Neutrophil (primary cell): ENCODE results near the gene TCOF1.

ENCODE experiments used
- H3K27ac ChIP-seq: fragments of 200-600 bp; sonication (generic); 2 replicates; pipeline ENCODE4 v1.5.1; 2016; ENCODE audit warnings: mild to moderate bottlenecking, moderate library complexity
- H3K27me3 ChIP-seq: fragments of 200-600 bp; sonication (generic); 2 replicates; pipeline ENCODE4 v1.6.0; 2016; ENCODE audit warnings: mild to moderate bottlenecking
- H3K36me3 ChIP-seq: fragments of 200-600 bp; sonication (generic); 2 replicates; pipeline ENCODE4 v1.5.1; 2017
- H3K4me1 ChIP-seq, 2 experiments: fragments of 200-600 bp in 1 of 2; sonication (generic) in 1 of 2; 1 replicate in 1 of 2; 2 replicates in 1 of 2; pipeline versions ENCODE4 v1.5.1 to v1.6.1; 2013 to 2016; ENCODE audit warnings: low read depth in 1 of 2, low read length in 1 of 2, mild to moderate bottlenecking in 1 of 2, moderate library complexity in 1 of 2; ENCODE audit not compliant: control insufficient read depth in 1 of 2, insufficient read depth in 1 of 2
- H3K4me3 ChIP-seq, 2 experiments: fragments of 200-600 bp in 1 of 2; sonication (generic) in 1 of 2; 1 replicate in 1 of 2; 2 replicates in 1 of 2; pipeline ENCODE4 v1.5.1; 2013 to 2016; ENCODE audit warnings: low read depth in 1 of 2, low read length in 1 of 2, mild to moderate bottlenecking in 1 of 2, moderate library complexity in 1 of 2
- H3K9me3 ChIP-seq: fragments of 200-600 bp; sonication (generic); 2 replicates; pipeline ENCODE4 v1.5.1; 2016
- CTCF ChIP-seq: fragments of 200-600 bp; sonication (generic); IDR thresholded peaks from 2 replicates; pipeline ENCODE4 v1.5.1; 2016; ENCODE audit warnings: antibody characterized with exemption

Gene TCOF1

GRCh38 chr5:150434464-150434863 lies 77.0 kb downstream of the TCOF1 start:
- H3K27me3 ChIP-seq, result no peaks in the 10 kb centered on the region
- H3K36me3 ChIP-seq, result no peaks in the 10 kb centered on the region
- H3K4me1 ChIP-seq, result peaks cover 6 to 7% of the 10 kb centered on the region in 2 experiments
- TF ChIP-seq CTCF, result no peak
- no peaks in the 10 kb centered on the region for H3K9me3 ChIP-seq
- H3K27ac ChIP-seq, result no peak overlapping the region
- H3K4me3 ChIP-seq, result no peak overlapping the region

- no peaks in the 10 kb centered on the region for H3K9me3 ChIP-seq
- no peaks in the 10 kb centered on the region for H3K36me3 ChIP-seq
- H3K4me1 ChIP-seq, result peaks cover 6 to 7% of the 10 kb centered on the region in 2 experiments
- H3K27me3 ChIP-seq, result no peaks in the 10 kb centered on the region
- no peak overlapping the region for H3K27ac ChIP-seq
- peak; percentile 86 for TF ChIP-seq CTCF
- no peak overlapping the region for H3K4me3 ChIP-seq
These were observed 78.7 kb downstream of the TCOF1 start for GRCh38 chr5:150436141-150436680.

- Histone ChIP-seq H3K36me3 (peaks cover 21% of the 10 kb centered on the region), H3K9me3 (no peaks in the 10 kb centered on the region), H3K4me3 (no peak overlapping the region), H3K4me1 (peaks cover 6 to 7% of the 10 kb centered on the region in 2 experiments), H3K27ac (no peak overlapping the region), H3K27me3 (no peaks in the 10 kb centered on the region)
- peak; percentile 38 for TF ChIP-seq CTCF
These were observed 81.5 kb downstream of the TCOF1 start for GRCh38 chr5:150438873-150439546.

GRCh38 chr5:150440948-150441812 lies 83.7 kb downstream of the TCOF1 start:
- H3K4me3 ChIP-seq, result no peak overlapping the region
- H3K9me3 ChIP-seq, result no peaks in the 10 kb centered on the region
- H3K4me1 ChIP-seq, result peaks cover 4 to 6% of the 10 kb centered on the region in 2 experiments
- peaks cover 42% of the 10 kb centered on the region for H3K36me3 ChIP-seq
- H3K27ac ChIP-seq, result no peak overlapping the region
- TF ChIP-seq CTCF, result no peak
- H3K27me3 ChIP-seq, result no peaks in the 10 kb centered on the region

GRCh38 chr5:150441813-150442698 lies 84.6 kb downstream of the TCOF1 start:
- Histone ChIP-seq H3K36me3 (peaks cover 51% of the 10 kb centered on the region), H3K27ac (no peak overlapping the region), H3K4me1 (peaks cover 4 to 5% of the 10 kb centered on the region in 2 experiments), H3K9me3 (no peaks in the 10 kb centered on the region), H3K4me3 (no peak overlapping the region), H3K27me3 (no peaks in the 10 kb centered on the region)
- TF ChIP-seq CTCF, result no peak
